RWPE1 (cell line): ENCODE results near the gene ZBTB25.

Experiments used
- CTCF ChIA-PET: fragments of 350-600 bp; sonication (Branson Sonifier 250); formaldehyde crosslinking; extraction: SDS; loops from one replicate; lab custom pipeline; 2021; lab: Yijun Ruan, JAX
- POLR2A ChIA-PET: fragments of 400-600 bp; formaldehyde crosslinking; extraction: SDS; loops from one replicate; lab custom pipeline; 2020; ENCODE audit warnings: antibody characterized with exemption; ENCODE audit not compliant: low non-redundant PET; lab: Yijun Ruan, JAX
- DNase-seq: peaks from one replicate; pipeline ENCODE4 v3.0.0; 2012; ENCODE audit warnings: low spot score
- H3K27ac ChIP-seq: fragments of 450-650 bp; 2 replicates; pipeline ENCODE4 v1.5.1; 2017
- CTCF ChIP-seq: fragments of 450-650 bp; conservative IDR thresholded peaks from 2 replicates; pipeline ENCODE4 v1.5.1; 2017; ENCODE audit warnings: low read depth, mild to moderate bottlenecking

The ZBTB25 gene

GRCh38 chr14:64438181-64438841 lies 65.3 kb downstream of the ZBTB25 start:
- CTCF ChIA-PET, result interaction anchor here (0.6 kb wide), 1 partner anchor 63 kb away, joined by 3 read pairs; no protein-coding TSS in a partner anchor
- DNase-seq, result no peak
- H3K27ac ChIP-seq, result no peak overlapping the region
- TF ChIP-seq CTCF, result no peak
- POLR2A ChIA-PET, result no interaction called here

- POLR2A ChIA-PET, result no interaction called here
- TF ChIP-seq CTCF, result no peak
- H3K27ac ChIP-seq, result no peak overlapping the region
- DNase-seq, result no peak
- CTCF ChIA-PET, result interaction anchor here (0.6 kb wide), 1 partner anchor 74 kb away, joined by 5 read pairs; no protein-coding TSS in a partner anchor
Measured at GRCh38 chr14:64434528-64434927, 69.1 kb downstream of the ZBTB25 start.

GRCh38 chr14:64423987-64424386 lies 79.7 kb downstream of the ZBTB25 start:
- H3K27ac ChIP-seq, result no peak overlapping the region
- no peak for DNase-seq
- CTCF ChIA-PET, result interaction anchor here (0.6 kb wide), 1 partner anchor 110 kb away, joined by 3 read pairs; no protein-coding TSS in a partner anchor
- TF ChIP-seq CTCF, result no peak
- POLR2A ChIA-PET, result no interaction called here

- ChIA-PET CTCF (interaction anchor here (0.6 kb wide), 1 partner anchor 25 kb away, joined by 4 read pairs; no protein-coding TSS in a partner anchor), POLR2A (no interaction called here)
- H3K27ac ChIP-seq, result no peak overlapping the region
- no peak for DNase-seq
- no peak for TF ChIP-seq CTCF
Measured at GRCh38 chr14:64422756-64423155, 80.9 kb downstream of the ZBTB25 start.

GRCh38 chr14:64422005-64422404 lies 81.6 kb downstream of the ZBTB25 start:
- POLR2A ChIA-PET, result no interaction called here
- CTCF ChIA-PET, result interaction anchor here (1.5 kb wide), 1 partner anchor 8 kb away, joined by 6 read pairs; no protein-coding TSS in a partner anchor
- DNase-seq, result no peak
- H3K27ac ChIP-seq, result no peak overlapping the region
- TF ChIP-seq CTCF, result no peak

GRCh38 chr14:64421166-64421565 lies 82.5 kb downstream of the ZBTB25 start:
- POLR2A ChIA-PET, result no interaction called here
- H3K27ac ChIP-seq, result no peak overlapping the region

More at GRCh38 chr14:64421166-64421565, 82.5 kb downstream of the ZBTB25 start:
- CTCF ChIA-PET, result interaction anchor here (0.6 to 1.5 kb wide), 3 partner anchors 9 to 338 kb away, joined by 3 to 6 read pairs (median 5); no protein-coding TSS in a partner anchor
- DNase-seq, result peak; percentile 62
- no peak for TF ChIP-seq CTCF
